SK-N-SH (cell line): ENCODE results near the gene WDR64. TPM values are rescaled to one million over a fixed set of nuclear protein-coding genes. Genes with fewer than 3 reads are reported as not detected.
A peak's percentile ranks its signal among the peaks of the same experiment; 100 is the strongest.

Experiments used
- CTCF ChIA-PET: fragments of 300-600, 350-600 bp; formaldehyde crosslinking; extraction: SDS; loops from one replicate; lab custom pipeline; 2021; lab: Yijun Ruan, JAX
- POLR2A ChIA-PET: fragments of 350-600 bp; sonication (Branson Sonifier 250); formaldehyde crosslinking; extraction: SDS; loops from one replicate; lab custom pipeline; 2020; ENCODE audit warnings: antibody characterized with exemption, inconsistent platforms; lab: Yijun Ruan, JAX
- DNase-seq: peaks from one replicate; pipeline ENCODE4 v3.0.0; 2012
- H2AFZ ChIP-seq: fragments of 200-600 bp; sonication (generic); 2 replicates; pipeline ENCODE4 v1.8.1; 2016; ENCODE audit warnings: antibody characterized with exemption, mild to moderate bottlenecking, low read depth
- H3F3A ChIP-seq: fragments of 200-600 bp; sonication (generic); replicated peaks from 2 replicates; pipeline ENCODE3; 2016; ENCODE audit warnings: antibody characterized with exemption, mild to moderate bottlenecking; ENCODE audit not compliant: insufficient read depth
- H3K27ac ChIP-seq, 2 experiments: fragments of 200-500 bp in 1 of 2; fragments of 200-600 bp in 1 of 2; sonication (Bioruptor generic) in 1 of 2; sonication (generic), shearing (Covaris generic) in 1 of 2; 2 replicates each; pipeline versions ENCODE4 v1.5.1 to v1.6.1; 2014 to 2016; ENCODE audit warnings: low read depth in 2 of 2, inconsistent platforms in 1 of 2, low read length in 1 of 2, mild to moderate bottlenecking in 1 of 2, mixed read lengths in 1 of 2
- H3K27me3 ChIP-seq: fragments of 200-600 bp; sonication (generic), shearing (Covaris generic); 2 replicates; pipeline ENCODE4 v1.6.1; 2016; ENCODE audit warnings: mixed run types; ENCODE audit not compliant: insufficient read depth
- H3K36me3 ChIP-seq, 2 experiments: fragments of 200-500 bp in 1 of 2; fragments of 200-600 bp in 1 of 2; sonication (Bioruptor generic) in 1 of 2; sonication (generic) in 1 of 2; replicated peaks in 1 of 2; 2 replicates each; pipeline versions ENCODE3 to v1.5.1; 2014 to 2016; ENCODE audit warnings: low read length in 1 of 2, mild to moderate bottlenecking in 1 of 2; ENCODE audit not compliant: insufficient read depth in 2 of 2, control insufficient read depth in 1 of 2
- H3K4me1 ChIP-seq, 2 experiments: fragments of 200-500 bp in 1 of 2; fragments of 200-600 bp in 1 of 2; sonication (Bioruptor generic) in 1 of 2; sonication (generic), shearing (Covaris generic) in 1 of 2; 2 replicates each; pipeline versions ENCODE4 v1.5.1 to v1.6.1; 2014 to 2016; ENCODE audit warnings: low read depth in 1 of 2, low read length in 1 of 2, mixed run types in 1 of 2; ENCODE audit not compliant: insufficient read depth in 2 of 2, control insufficient read depth in 1 of 2
- H3K4me2 ChIP-seq: fragments of 200-600 bp; sonication (generic), shearing (Covaris generic); 2 replicates; pipeline ENCODE4 v1.6.1; 2017; ENCODE audit warnings: mixed run types
- H3K4me3 ChIP-seq, 2 experiments: fragments of 200-500 bp in 1 of 2; fragments of 200-600 bp in 1 of 2; sonication (Bioruptor generic) in 1 of 2; sonication (generic), shearing (Covaris generic) in 1 of 2; 2 replicates each; pipeline versions ENCODE4 v1.5.1 to v1.8.1; 2014 to 2016; ENCODE audit warnings: low read depth in 2 of 2, inconsistent platforms in 1 of 2, low read length in 1 of 2, mild to moderate bottlenecking in 1 of 2, mixed read lengths in 1 of 2, moderate library complexity in 1 of 2
- H3K79me2 ChIP-seq: fragments of 200-600 bp; sonication (generic); 2 replicates; pipeline ENCODE4 v1.8.1; 2017; ENCODE audit warnings: mild to moderate bottlenecking; ENCODE audit not compliant: insufficient read depth
- H3K9ac ChIP-seq: fragments of 200-600 bp; sonication (generic); 2 replicates; pipeline ENCODE4 v1.6.1; 2017; ENCODE audit warnings: mixed run types
- H3K9me2 ChIP-seq: fragments of 200-600 bp; sonication (generic); 2 replicates; pipeline ENCODE4 v1.6.1; 2017; ENCODE audit warnings: mixed run types
- H3K9me3 ChIP-seq: fragments of 200-600 bp; sonication (generic); 2 replicates; pipeline ENCODE4 v1.6.1; 2017; ENCODE audit warnings: mixed run types, mild to moderate bottlenecking, moderate library complexity
- H4K20me1 ChIP-seq: fragments of 200-600 bp; sonication (generic); 2 replicates; pipeline ENCODE4 v1.6.1; 2017; ENCODE audit warnings: mild to moderate bottlenecking, mixed run types; ENCODE audit not compliant: insufficient read depth
- CHD2 ChIP-seq: fragments of 150-350 bp; IDR thresholded peaks from 2 replicates; pipeline ENCODE4 v1.6.1; 2018; ENCODE audit warnings: low read length; ENCODE audit not compliant: partially characterized antibody
- CTCF ChIP-seq: fragments of 200-600 bp; sonication (generic); IDR thresholded peaks from 2 replicates; pipeline ENCODE4 v1.6.1; 2017; ENCODE audit warnings: antibody characterized with exemption, mild to moderate bottlenecking, moderate library complexity
- EP300 ChIP-seq, 2 experiments: IDR thresholded peaks; 2 replicates each; pipeline versions ENCODE4 v1.4.0 to v1.6.1; 2012; ENCODE audit warnings: borderline replicate concordance in 1 of 2, low read depth in 1 of 2, low read length in 1 of 2
- EZH2phosphoT487 ChIP-seq: fragments of 200-600 bp; sonication (generic); IDR thresholded peaks from 2 replicates; pipeline ENCODE4 v1.6.1; 2017; ENCODE audit warnings: low read depth, mixed run types, mild to moderate bottlenecking, antibody characterized with exemption, moderate library complexity, borderline replicate concordance
- GABPA ChIP-seq: IDR thresholded peaks from 2 replicates; pipeline ENCODE4 v1.4.0; 2012; ENCODE audit warnings: low read depth, mild to moderate bottlenecking
- IRF3 ChIP-seq: fragments of 150-350 bp; IDR thresholded peaks from 2 replicates; pipeline ENCODE4 v1.6.1; 2016; ENCODE audit warnings: mild to moderate bottlenecking, low read depth, low read length
- MAX ChIP-seq: IDR thresholded peaks from 2 replicates; pipeline ENCODE4 v1.4.0; 2012; ENCODE audit warnings: low read depth
- MEF2A ChIP-seq: IDR thresholded peaks from 2 replicates; pipeline ENCODE4 v1.4.0; 2012; ENCODE audit warnings: low read depth, borderline replicate concordance
- PBX3 ChIP-seq: IDR thresholded peaks from 2 replicates; pipeline ENCODE4; 2012
- POLR2AphosphoS5 ChIP-seq: IDR thresholded peaks from 2 replicates; pipeline ENCODE4 v1.6.1; 2012; ENCODE audit warnings: low read depth, low read length
- RAD21 ChIP-seq: IDR thresholded peaks from 2 replicates; pipeline ENCODE4 v1.6.1; 2012; ENCODE audit warnings: mild to moderate bottlenecking, low read length
- RCOR1 ChIP-seq: fragments of 150-350 bp; IDR thresholded peaks from 2 replicates; pipeline ENCODE4 v1.6.1; 2017; ENCODE audit warnings: antibody characterized with exemption, low read length
- REST ChIP-seq: IDR thresholded peaks from 2 replicates; pipeline ENCODE4 v1.6.1; 2012; ENCODE audit warnings: mild to moderate bottlenecking, low read depth, low read length, moderate library complexity
- RFX5 ChIP-seq: IDR thresholded peaks from 2 replicates; pipeline ENCODE4 v1.6.1; 2012; ENCODE audit warnings: mild to moderate bottlenecking, improper control_type of control experiment, low read length
- RXRA ChIP-seq: IDR thresholded peaks from 2 replicates; pipeline ENCODE4 v1.4.0; 2012; ENCODE audit warnings: low read depth, mild to moderate bottlenecking, borderline replicate concordance
- TEAD4 ChIP-seq: IDR thresholded peaks from 2 replicates; pipeline ENCODE4 v1.4.0; 2012; ENCODE audit warnings: mild to moderate bottlenecking, borderline replicate concordance; ENCODE audit not compliant: insufficient read depth
- YY1 ChIP-seq: IDR thresholded peaks from 2 replicates; pipeline ENCODE4 v1.4.0; 2012; ENCODE audit warnings: low read depth, mild to moderate bottlenecking
- WGBS: methylation state at CpG from one replicate; pipeline ENCODE4 v1.1.6; 2017; ENCODE audit warnings: low lambda C conversion rate; 5-methylcytosine and 5-hydroxymethylcytosine counted together
- polyA plus RNA-seq, 3 experiments: library from polyadenylated mRNA; depleted of rRNA; stranded (reverse); fragments of >200 nt; gene quantifications; 2 replicates each; pipeline ENCODE4 v1.2.3, GENCODE V29; 2012

The WDR64 gene
- polyA plus RNA-seq, 1 of the 3 experiments (the other 2 are of a cell fraction), result not detected

GRCh38 chr1:241827264-241827663 is 175.2 kb downstream of the WDR64 start:
- H3K9me3 ChIP-seq, result no peaks in the 10 kb centered on the region
- no peak overlapping the region for H3K4me3 ChIP-seq
- H3K36me3 ChIP-seq, result no peaks in the 10 kb centered on the region
- no peak overlapping the region for H2AFZ ChIP-seq
- CTCF ChIA-PET, result interaction anchor here (1.2 to 2.7 kb wide), 2 partner anchors 12 to 216 kb away, joined by 3 to 16 read pairs; no protein-coding TSS in a partner anchor
- WGBS, result 90% methylated on average over 2 of the region's 2 CpGs
- POLR2A ChIA-PET, result no interaction called here
- H3K9me2 ChIP-seq, result no peaks in the 10 kb centered on the region
- H3K4me2 ChIP-seq, result no peak overlapping the region
- H3F3A ChIP-seq, result no peaks in the 10 kb centered on the region
- H3K79me2 ChIP-seq, result no peaks in the 10 kb centered on the region
- no peak for DNase-seq
- H3K27me3 ChIP-seq, result no peaks in the 10 kb centered on the region
- peaks cover 0 to 10% of the 10 kb centered on the region in 2 experiments; a peak in 2 of 4 replicates for H3K4me1 ChIP-seq
- no peaks in the 10 kb centered on the region for H4K20me1 ChIP-seq
- no peak overlapping the region for H3K27ac ChIP-seq
- TF ChIP-seq CTCF (no peak), YY1 (no peak), EZH2phosphoT487 (no peak), RXRA (no peak), IRF3 (no peak), RFX5 (no peak), PBX3 (no peak), MAX (no peak)
- no peak overlapping the region for H3K9ac ChIP-seq

GRCh38 chr1:241828463-241829021 is 176.5 kb downstream of the WDR64 start:
- ChIA-PET CTCF (interaction anchor here (1.2 to 2.7 kb wide), 3 partner anchors 11 to 217 kb away, joined by 3 to 16 read pairs (median 5); no protein-coding TSS in a partner anchor), POLR2A (no interaction called here)
- Histone ChIP-seq H3K4me1 (peaks cover 0 to 10% of the 10 kb centered on the region in 2 experiments; a peak in 2 of 4 replicates), H3K27ac (no peak overlapping the region), H3K4me2 (no peak overlapping the region), H3K36me3 (no peaks in the 10 kb centered on the region), H3K79me2 (no peaks in the 10 kb centered on the region), H3K27me3 (no peaks in the 10 kb centered on the region), H3F3A (no peaks in the 10 kb centered on the region), H3K9me2 (no peaks in the 10 kb centered on the region), H3K9ac (no peak overlapping the region), H2AFZ (no peak overlapping the region), H3K9me3 (no peaks in the 10 kb centered on the region), H4K20me1 (no peaks in the 10 kb centered on the region), H3K4me3 (no peak overlapping the region)
- peak; percentile 14 for DNase-seq
- 35% methylated on average over 3 of the region's 3 CpGs for WGBS
- no peak for TF ChIP-seq MEF2A
- no peak for TF ChIP-seq EP300 (IDR thresholded peaks at IDR 0.05; ENCODE audit: borderline replicate concordance in 1 of 2, low read depth in 1 of 2, low read length in 1 of 2)
- TF ChIP-seq RAD21, result no peak
- TF ChIP-seq TEAD4, result no peak
- TF ChIP-seq REST, result no peak
- no peak for TF ChIP-seq RCOR1
- no peak for TF ChIP-seq POLR2AphosphoS5
- TF ChIP-seq EZH2phosphoT487, result no peak
- no peak for TF ChIP-seq CHD2
- no peak for TF ChIP-seq GABPA
- no peak for TF ChIP-seq YY1
